Measurements from ENCODE around the gene ZPR1. TPM values are rescaled to one million over a fixed set of nuclear protein-coding genes. Genes with fewer than 3 reads are reported as not detected.

Gene ZPR1
- total RNA-seq, 6 experiments from 2014 or later, result 55.9 to 71.8 (median 64.4) TPM

GRCh38 chr11:116829525-116830183 is 41.8 kb upstream of the ZPR1 start, which contains the start of gene APOC3:
Gene APOC3 (plus strand): TSS chr11:116829907. CDS start chr11:116830583, 676 bp downstream.
- Mint-ChIP-seq H3K4me1 (ENCODE audit: low read depth) (no peaks in the 10 kb centered on the region), H3K9me3 (no peaks in the 10 kb centered on the region), H3K27me3 (ENCODE audit: insufficient read depth) (peaks cover 10% of the 10 kb centered on the region), H3K27ac (no peak within 1 kb of the TSS), H3K36me3 (ENCODE audit: low read depth) (no peaks in the 10 kb centered on the region), H3K4me3 (no peak within 1 kb of the TSS)
- TF ChIP-seq CTCF (IDR thresholded peaks at IDR 0.05), result no peak
- DNase-seq, result no peak

GRCh38 chr11:116828632-116829524 is 41.1 kb upstream of the ZPR1 start:
- Mint-ChIP-seq H3K36me3 (ENCODE audit: low read depth) (no peaks in the 10 kb centered on the region), H3K27me3 (ENCODE audit: insufficient read depth) (peaks cover 10% of the 10 kb centered on the region), H3K27ac (no peak overlapping the region), H3K4me1 (ENCODE audit: low read depth) (no peaks in the 10 kb centered on the region), H3K9me3 (no peaks in the 10 kb centered on the region), H3K4me3 (no peak overlapping the region)
- TF ChIP-seq CTCF (IDR thresholded peaks at IDR 0.05), result no peak; the same call in 1 of the 2 replicates
- no peak for DNase-seq

- no peak overlapping the region for H3K27ac Mint-ChIP-seq
- no peak overlapping the region for H3K4me3 Mint-ChIP-seq
- H3K9me3 Mint-ChIP-seq, result no peaks in the 10 kb centered on the region
- no peaks in the 10 kb centered on the region for H3K36me3 Mint-ChIP-seq (ENCODE audit: low read depth)
- no peak for TF ChIP-seq CTCF (IDR thresholded peaks at IDR 0.05)
- peaks cover 15% of the 10 kb centered on the region for H3K27me3 Mint-ChIP-seq (ENCODE audit: insufficient read depth)
- H3K4me1 Mint-ChIP-seq (ENCODE audit: low read depth), result no peaks in the 10 kb centered on the region
- DNase-seq, result no peak
Observed at GRCh38 chr11:116827461-116827860, 39.6 kb upstream of the ZPR1 start.

- H3K36me3 Mint-ChIP-seq (ENCODE audit: low read depth), result no peaks in the 10 kb centered on the region
- H3K27me3 Mint-ChIP-seq (ENCODE audit: insufficient read depth), result peaks cover 11% of the 10 kb centered on the region
- no peak for TF ChIP-seq CTCF (IDR thresholded peaks at IDR 0.05)
- DNase-seq, result no peak
- no peak overlapping the region for H3K27ac Mint-ChIP-seq
- H3K4me3 Mint-ChIP-seq, result no peak overlapping the region
- no peaks in the 10 kb centered on the region for H3K4me1 Mint-ChIP-seq (ENCODE audit: low read depth)
- no peaks in the 10 kb centered on the region for H3K9me3 Mint-ChIP-seq
Observed at GRCh38 chr11:116826751-116827431, 39.1 kb upstream of the ZPR1 start.

- H3K27ac Mint-ChIP-seq, result no peak overlapping the region
- no peaks in the 10 kb centered on the region for H3K9me3 Mint-ChIP-seq
- H3K36me3 Mint-ChIP-seq (ENCODE audit: low read depth), result no peaks in the 10 kb centered on the region
- no peaks in the 10 kb centered on the region for H3K4me1 Mint-ChIP-seq (ENCODE audit: low read depth)
- H3K4me3 Mint-ChIP-seq, result no peak overlapping the region
- DNase-seq, result no peak
- peaks cover 14% of the 10 kb centered on the region for H3K27me3 Mint-ChIP-seq (ENCODE audit: insufficient read depth)
- TF ChIP-seq CTCF (IDR thresholded peaks at IDR 0.05), result no peak
Observed at GRCh38 chr11:116825854-116826750, 38.3 kb upstream of the ZPR1 start.
